ENCODE data around the gene CMTM2. TPM values are rescaled to one million over a fixed set of nuclear protein-coding genes. Genes with fewer than 3 reads are reported as not detected.

Gene CMTM2
- total RNA-seq, 2 experiments from 2014 or later, result 0.19 to 0.91 TPM

DNA sequence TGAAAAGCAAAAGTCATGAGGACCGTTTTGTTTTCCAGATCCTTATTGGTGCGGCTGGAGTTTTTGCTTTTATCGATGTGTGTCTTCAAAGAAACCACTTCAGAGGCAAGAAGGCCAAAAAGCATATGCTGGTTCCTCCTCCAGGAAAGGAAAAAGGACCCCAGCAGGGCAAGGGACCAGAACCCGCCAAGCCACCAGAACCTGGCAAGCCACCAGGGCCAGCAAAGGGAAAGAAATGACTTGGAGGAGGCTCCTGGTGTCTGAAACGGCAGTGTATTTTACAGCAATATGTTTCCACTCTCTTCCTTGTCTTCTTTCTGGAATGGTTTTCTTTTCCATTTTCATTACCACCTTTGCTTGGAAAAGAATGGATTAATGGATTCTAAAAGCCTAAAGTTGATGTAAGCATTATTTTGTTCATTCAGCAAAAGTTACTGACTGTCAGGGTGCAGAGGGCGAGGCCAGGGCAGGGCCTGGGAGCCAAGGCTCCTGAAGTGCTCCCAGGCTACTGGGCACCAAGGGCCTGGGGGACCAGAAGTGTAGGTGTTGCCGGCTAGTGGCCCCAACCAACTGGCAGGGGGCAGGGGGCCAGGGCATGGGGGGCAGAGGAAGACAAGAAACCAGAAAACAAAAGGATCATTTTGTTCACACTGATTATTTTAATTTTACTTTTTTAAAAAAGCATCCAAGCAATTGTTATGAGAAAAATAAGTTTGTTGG is 8.8 kb downstream of the CMTM2 start:
- Histone ChIP-seq H4K20me1 (ENCODE audit: insufficient read depth, low read length) (no peaks in the 10 kb centered on the region), H3K36me3 (ENCODE audit: insufficient read depth, low read length) (no peaks in the 10 kb centered on the region), H2AFZ (ENCODE audit: low read length) (no peak overlapping the region), H3K79me2 (ENCODE audit: insufficient read depth, low read depth, low read length) (no peaks in the 10 kb centered on the region), H3K9me3 (ENCODE audit: low read length) (no peaks in the 10 kb centered on the region), H3K4me3 (ENCODE audit: low read depth, low read length, poor library complexity, severe bottlenecking) (no peak overlapping the region), H3K4me2 (ENCODE audit: low read length) (no peak overlapping the region), H3K27ac (ENCODE audit: low read depth, low read length, poor library complexity, severe bottlenecking) (no peak overlapping the region), H3K9me2 (ENCODE audit: insufficient read depth, low read length) (no peaks in the 10 kb centered on the region), H3K4me1 (ENCODE audit: insufficient read depth, low read length, poor library complexity, severe bottlenecking) (peaks cover 25% of the 10 kb centered on the region)
- no peak for DNase-seq (ENCODE audit: low spot score)
- TF ChIP-seq, protein P1, sequence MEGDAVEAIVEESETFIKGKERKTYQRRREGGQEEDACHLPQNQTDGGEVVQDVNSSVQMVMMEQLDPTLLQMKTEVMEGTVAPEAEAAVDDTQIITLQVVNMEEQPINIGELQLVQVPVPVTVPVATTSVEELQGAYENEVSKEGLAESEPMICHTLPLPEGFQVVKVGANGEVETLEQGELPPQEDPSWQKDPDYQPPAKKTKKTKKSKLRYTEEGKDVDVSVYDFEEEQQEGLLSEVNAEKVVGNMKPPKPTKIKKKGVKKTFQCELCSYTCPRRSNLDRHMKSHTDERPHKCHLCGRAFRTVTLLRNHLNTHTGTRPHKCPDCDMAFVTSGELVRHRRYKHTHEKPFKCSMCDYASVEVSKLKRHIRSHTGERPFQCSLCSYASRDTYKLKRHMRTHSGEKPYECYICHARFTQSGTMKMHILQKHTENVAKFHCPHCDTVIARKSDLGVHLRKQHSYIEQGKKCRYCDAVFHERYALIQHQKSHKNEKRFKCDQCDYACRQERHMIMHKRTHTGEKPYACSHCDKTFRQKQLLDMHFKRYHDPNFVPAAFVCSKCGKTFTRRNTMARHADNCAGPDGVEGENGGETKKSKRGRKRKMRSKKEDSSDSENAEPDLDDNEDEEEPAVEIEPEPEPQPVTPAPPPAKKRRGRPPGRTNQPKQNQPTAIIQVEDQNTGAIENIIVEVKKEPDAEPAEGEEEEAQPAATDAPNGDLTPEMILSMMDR (conservative IDR thresholded peaks at IDR 0.05; ENCODE audit: low read length), result no peak
- TF ChIP-seq EZH2phosphoT487 (IDR thresholded peaks at IDR 0.05; ENCODE audit: borderline replicate concordance, low read depth, low read length), result no peak
- ChIA-PET CTCF (ENCODE audit: unreplicated experiment) (no interaction called here), POLR2A (interaction anchor here (0.6 kb wide), 1 partner anchor 149 kb away, joined by 3 read pairs; no protein-coding TSS in a partner anchor)
- intact Hi-C loops (cut with micrococcal nuclease; ENCODE audit: unreplicated experiment), result loop anchor here (2.0 kb wide), 1 partner anchor 71 kb away; no protein-coding TSS in a partner anchor
- no TSS peak for BruUV-seq (replicated peaks)

DNA sequence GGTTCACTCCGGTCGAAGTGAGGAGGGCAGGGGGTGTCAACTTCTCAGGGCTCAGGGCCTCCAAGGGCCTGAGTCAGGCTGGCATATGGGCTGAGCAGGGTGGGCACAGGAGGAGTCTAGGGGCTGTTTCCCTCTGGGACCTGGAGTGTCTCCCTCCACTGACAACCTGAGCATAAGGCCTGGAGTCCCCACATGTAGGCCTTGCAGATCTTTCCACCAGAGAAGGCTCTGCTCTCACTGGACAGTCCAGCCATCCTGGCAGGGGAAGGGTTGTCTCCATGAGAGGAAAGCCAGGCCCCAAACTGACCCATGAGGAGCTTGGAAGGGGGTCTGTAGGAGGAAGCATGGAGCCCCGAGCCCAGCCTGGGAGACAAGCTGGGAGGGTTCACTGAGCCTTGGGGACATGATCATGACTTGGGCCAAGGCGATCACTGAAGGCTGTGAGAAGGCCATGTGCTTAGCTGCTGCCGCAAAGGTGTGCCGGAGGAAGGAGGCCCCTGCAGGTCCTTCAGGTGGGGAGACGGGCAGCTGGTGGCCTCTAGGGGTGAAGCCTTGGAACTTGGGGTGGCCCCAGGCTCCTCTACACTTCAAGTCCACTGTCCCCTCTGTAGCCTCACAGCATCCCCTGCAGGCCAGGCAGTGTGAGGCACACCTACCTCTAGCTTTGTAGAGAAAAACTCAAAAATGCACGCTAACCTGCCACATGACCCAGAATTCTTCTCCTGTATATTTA is 9.9 kb downstream of the CMTM2 start:
- H3K4me3 ChIP-seq (ENCODE audit: low read depth, low read length, poor library complexity, severe bottlenecking), result no peak overlapping the region
- ChIA-PET POLR2A (interaction anchor here (0.6 kb wide), 1 partner anchor 9 kb away, joined by 3 read pairs; no protein-coding TSS in a partner anchor), CTCF (ENCODE audit: unreplicated experiment) (interaction anchor here (0.6 to 1.1 kb wide), 2 partner anchors 113 to 185 kb away, joined by 3 to 4 read pairs; no protein-coding TSS in a partner anchor)
- no peaks in the 10 kb centered on the region for H4K20me1 ChIP-seq (ENCODE audit: insufficient read depth, low read length)
- H3K9me3 ChIP-seq (ENCODE audit: low read length), result no peaks in the 10 kb centered on the region
- H2AFZ ChIP-seq (ENCODE audit: low read length), result no peak overlapping the region
- peaks cover 25% of the 10 kb centered on the region for H3K4me1 ChIP-seq (ENCODE audit: insufficient read depth, low read length, poor library complexity, severe bottlenecking)
- no peaks in the 10 kb centered on the region for H3K36me3 ChIP-seq (ENCODE audit: insufficient read depth, low read length)
- peak; percentile 75 for DNase-seq (ENCODE audit: low spot score)
- no peaks in the 10 kb centered on the region for H3K79me2 ChIP-seq (ENCODE audit: insufficient read depth, low read depth, low read length)
- H3K27ac ChIP-seq (ENCODE audit: low read depth, low read length, poor library complexity, severe bottlenecking), result no peak overlapping the region
- intact Hi-C loops (cut with micrococcal nuclease; ENCODE audit: unreplicated experiment), result loop anchor here (1.0 to 2.0 kb wide), 4 partner anchors 72 to 183 kb away; no protein-coding TSS in a partner anchor
- TF ChIP-seq, protein P1 (conservative IDR thresholded peaks at IDR 0.05; ENCODE audit: low read length), result peak; percentile 87
- no peak for TF ChIP-seq EZH2phosphoT487 (IDR thresholded peaks at IDR 0.05; ENCODE audit: borderline replicate concordance, low read depth, low read length)
- no peak overlapping the region for H3K4me2 ChIP-seq (ENCODE audit: low read length)
- H3K9me2 ChIP-seq (ENCODE audit: insufficient read depth, low read length), result no peaks in the 10 kb centered on the region
- no TSS peak for BruUV-seq (replicated peaks)
